GM21381 (cell line): Measurements from ENCODE around the gene SLC30A2.

Experiments
- ATAC-seq: cut with Tn5 transposase; IDR thresholded peaks from one replicate; pipeline ENCODE4 v1.9.1; 2021; ENCODE audit warnings: mild to moderate bottlenecking, moderate library complexity; ENCODE audit not compliant: unreplicated experiment

Gene SLC30A2

GRCh38 chr1:26023826-26024225, 22.1 kb downstream of the SLC30A2 start:
- no peak for ATAC-seq

- no peak for ATAC-seq
These were observed 22.9 kb downstream of the SLC30A2 start for GRCh38 chr1:26023009-26023408.

GRCh38 chr1:26022404-26022779, 23.5 kb downstream of the SLC30A2 start:
- no peak for ATAC-seq

- ATAC-seq, result no peak
These were observed 24.1 kb downstream of the SLC30A2 start, which contains the start of gene EXTL1 for GRCh38 chr1:26021647-26022403. TSS of gene EXTL1 (plus strand) at chr1:26021775. CDS start at chr1:26022647, 872 bp downstream.

- no peak for ATAC-seq
These were observed 24.8 kb downstream of the SLC30A2 start for GRCh38 chr1:26020941-26021646.

GRCh38 chr1:26020330-26020768, 25.6 kb downstream of the SLC30A2 start:
- no peak for ATAC-seq

- ATAC-seq, result no peak
These were observed 26.1 kb downstream of the SLC30A2 start for GRCh38 chr1:26019641-26020315.

- ATAC-seq, result no peak
These were observed 28.3 kb downstream of the SLC30A2 start for GRCh38 chr1:26017606-26018005.

- no peak for ATAC-seq
These were observed 28.9 kb downstream of the SLC30A2 start for GRCh38 chr1:26016953-26017545.

GRCh38 chr1:26016258-26016952, 29.5 kb downstream of the SLC30A2 start:
- no peak for ATAC-seq

GRCh38 chr1:26015358-26015757, 30.6 kb downstream of the SLC30A2 start:
- no peak for ATAC-seq

- no peak for ATAC-seq
These were observed 31.7 kb downstream of the SLC30A2 start for GRCh38 chr1:26014179-26014578.

GRCh38 chr1:26012864-26013263, 33.1 kb downstream of the SLC30A2 start:
- no peak for ATAC-seq

- ATAC-seq, result no peak
These were observed 35.1 kb downstream of the SLC30A2 start for GRCh38 chr1:26010825-26011224.

- ATAC-seq, result no peak
These were observed 36.0 kb downstream of the SLC30A2 start for GRCh38 chr1:26009796-26010447.

GRCh38 chr1:26006710-26007109, 39.2 kb downstream of the SLC30A2 start:
- no peak for ATAC-seq

GRCh38 chr1:26005434-26006105, 40.3 kb downstream of the SLC30A2 start:
- no peak for ATAC-seq

- no peak for ATAC-seq
These were observed 42.2 kb downstream of the SLC30A2 start for GRCh38 chr1:26003756-26004155.

- no peak for ATAC-seq
These were observed 42.7 kb downstream of the SLC30A2 start for GRCh38 chr1:26003262-26003661.
